Endometrium (tissue), 2 donors: ENCODE data around the gene DYRK1A.

Experiments used
- FAIRE-seq: peaks from 2 replicates; lab custom pipeline; 2012; peaks lifted over from hg19 to GRCh38; lab: Jason Lieb, UNC
- donor health status: control.
- donor health status: control.

The DYRK1A gene

GRCh38 chr21:37566790-37567615, 200.4 kb downstream of the DYRK1A start:
- no peak for FAIRE-seq

DNA sequence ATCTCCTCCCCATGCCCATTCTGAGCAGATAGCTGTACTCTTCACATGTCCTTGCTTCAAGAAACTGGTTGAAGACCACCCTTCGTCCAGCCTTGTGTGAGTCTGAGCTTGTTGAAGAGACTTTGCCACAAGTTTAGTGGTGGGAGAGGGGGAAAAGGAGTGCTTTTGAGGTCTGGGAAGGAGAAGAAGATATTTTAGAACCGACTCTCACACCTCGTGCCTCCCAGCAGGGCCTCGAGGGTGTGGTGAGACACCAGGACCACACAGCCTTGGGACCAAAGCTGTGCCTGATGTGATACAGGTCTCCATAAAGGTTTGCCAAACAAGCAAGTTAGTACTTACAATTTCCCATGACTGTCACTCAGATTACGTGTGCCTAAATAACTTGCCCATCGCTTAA, 201.8 kb downstream of the DYRK1A start:
- FAIRE-seq: no peak

- no peak for FAIRE-seq
Measured at GRCh38 chr21:37568916-37569315, 202.3 kb downstream of the DYRK1A start.

GRCh38 chr21:37571442-37571841, 204.9 kb downstream of the DYRK1A start:
- FAIRE-seq: no peak

DNA sequence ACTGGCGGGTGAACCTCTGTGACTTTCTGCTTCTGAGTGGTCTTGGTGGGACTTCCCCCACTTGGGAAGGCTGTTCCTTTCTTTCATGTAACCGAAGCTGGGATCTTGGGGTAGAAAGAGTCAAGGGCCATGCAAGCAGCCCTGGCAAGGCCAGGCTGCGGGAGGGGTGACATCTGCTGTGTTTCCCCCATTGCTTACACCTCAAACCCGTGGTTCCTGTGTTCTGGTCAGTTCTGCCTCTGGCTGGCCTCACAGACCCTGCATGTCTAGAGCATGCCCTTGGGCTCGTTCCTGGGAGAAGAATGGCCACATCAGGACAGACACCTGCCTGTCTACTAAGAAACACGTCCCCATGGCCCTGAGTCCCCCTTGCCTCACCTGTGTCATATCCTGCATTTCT, 207.7 kb downstream of the DYRK1A start:
- FAIRE-seq: no peak

DNA sequence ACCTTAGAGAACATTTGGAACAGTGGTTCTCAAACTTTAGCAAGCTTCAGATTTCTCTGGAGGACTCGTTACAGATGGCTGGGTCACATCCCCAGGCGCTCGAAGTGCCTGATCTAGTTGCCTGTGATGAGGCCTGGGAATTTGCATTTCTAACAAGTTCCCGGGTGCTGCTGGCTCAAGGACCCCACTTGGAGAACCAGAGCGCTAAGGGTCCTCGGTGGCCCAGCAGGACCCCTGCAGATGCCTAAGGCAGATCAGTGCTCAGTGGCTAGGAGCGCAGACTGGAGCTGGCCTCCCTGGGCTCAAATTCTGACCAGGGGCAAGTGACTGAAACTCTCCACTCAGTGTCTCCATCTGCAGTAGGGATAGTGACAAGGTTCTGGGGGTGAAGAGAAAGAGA, 208.2 kb downstream of the DYRK1A start:
- FAIRE-seq: no peak

GRCh38 chr21:37575580-37575979, 209.0 kb downstream of the DYRK1A start:
- FAIRE-seq: no peak
